Right atrium auricular region (tissue), 2 donors: ENCODE data around the gene CAPS2. TPM values are rescaled to one million over a fixed set of nuclear protein-coding genes. Genes with fewer than 3 reads are reported as not detected.

Source experiments
- DNase-seq: peaks from one replicate; pipeline ENCODE4 v3.0.0-alpha.2; 2019; ENCODE audit warnings: low spot score
- H3K27ac ChIP-seq, 2 donors: fragments of 200-600 bp; sonication (generic); 1 replicate in 1 of 2; 2 replicates in 1 of 2; pipeline ENCODE4 v1.5.1; 2016 to 2019
- H3K27me3 ChIP-seq, 2 donors: fragments of 200-600 bp; sonication (generic); one replicate each; pipeline versions ENCODE4 v1.5.1 to v1.6.0; 2017 to 2019
- H3K36me3 ChIP-seq: fragments of 200-600 bp; sonication (generic); one replicate; pipeline ENCODE4 v1.5.1; 2016
- H3K4me1 ChIP-seq, 2 donors: fragments of 200-600 bp; sonication (generic); one replicate each; pipeline versions ENCODE4 v1.5.1 to v1.6.0; 2017 to 2019
- H3K4me3 ChIP-seq, 2 donors: fragments of 200-600 bp; sonication (generic); 1 replicate in 1 of 2; 2 replicates in 1 of 2; pipeline ENCODE4 v1.5.1; 2017 to 2019; ENCODE audit warnings: mild to moderate bottlenecking in 1 of 2, moderate library complexity in 1 of 2
- H3K9me3 ChIP-seq, 2 donors: fragments of 200-600 bp; sonication (generic); one replicate each; pipeline ENCODE4 v1.5.1; 2019
- total RNA-seq, 2 donors: library from RNA; depleted of rRNA; stranded (reverse); fragments of >200 nt; gene quantifications; one replicate each; pipeline ENCODE4 v1.1.0, GENCODE V29; 2016
- TF ChIP-seq, protein P1 (sequence below), 2 donors: fragments of 200-600 bp; sonication (generic); IDR thresholded peaks; one replicate each; pipeline ENCODE4 v1.5.1; 2019; ENCODE audit warnings: antibody characterized with exemption in 2 of 2

Gene CAPS2
- total RNA-seq, 2 donors from 2014 or later: 7.3 to 11.3 TPM

DNA sequence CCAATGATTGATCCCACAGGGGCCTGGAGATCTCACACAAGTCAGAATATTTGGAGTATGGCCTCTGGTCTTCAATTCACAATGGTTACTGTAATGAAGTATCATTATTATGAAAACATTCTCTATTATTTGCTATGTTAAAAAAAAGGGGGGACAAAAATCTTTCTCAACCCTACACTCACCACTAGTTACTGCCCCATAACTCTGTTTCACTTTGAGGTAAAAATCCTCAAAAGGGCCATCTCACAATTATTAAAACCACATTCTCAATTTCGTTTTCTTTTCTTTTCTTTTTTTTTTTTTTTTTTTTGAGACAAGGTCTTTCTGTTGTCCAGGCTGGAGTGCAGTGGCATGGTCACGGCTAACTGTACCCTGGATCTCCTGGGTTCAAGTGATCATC lies 60.9 kb downstream of the CAPS2 start:
- Histone ChIP-seq H3K4me1 (no peaks in the 10 kb centered on the region), H3K9me3 (peaks cover 0 to 10% of the 10 kb centered on the region in 2 donors), H3K27me3 (no peaks in the 10 kb centered on the region), H3K27ac (no peak overlapping the region), H3K36me3 (no peaks in the 10 kb centered on the region), H3K4me3 (no peak overlapping the region)
- no peak for DNase-seq
- TF ChIP-seq, protein P1, sequence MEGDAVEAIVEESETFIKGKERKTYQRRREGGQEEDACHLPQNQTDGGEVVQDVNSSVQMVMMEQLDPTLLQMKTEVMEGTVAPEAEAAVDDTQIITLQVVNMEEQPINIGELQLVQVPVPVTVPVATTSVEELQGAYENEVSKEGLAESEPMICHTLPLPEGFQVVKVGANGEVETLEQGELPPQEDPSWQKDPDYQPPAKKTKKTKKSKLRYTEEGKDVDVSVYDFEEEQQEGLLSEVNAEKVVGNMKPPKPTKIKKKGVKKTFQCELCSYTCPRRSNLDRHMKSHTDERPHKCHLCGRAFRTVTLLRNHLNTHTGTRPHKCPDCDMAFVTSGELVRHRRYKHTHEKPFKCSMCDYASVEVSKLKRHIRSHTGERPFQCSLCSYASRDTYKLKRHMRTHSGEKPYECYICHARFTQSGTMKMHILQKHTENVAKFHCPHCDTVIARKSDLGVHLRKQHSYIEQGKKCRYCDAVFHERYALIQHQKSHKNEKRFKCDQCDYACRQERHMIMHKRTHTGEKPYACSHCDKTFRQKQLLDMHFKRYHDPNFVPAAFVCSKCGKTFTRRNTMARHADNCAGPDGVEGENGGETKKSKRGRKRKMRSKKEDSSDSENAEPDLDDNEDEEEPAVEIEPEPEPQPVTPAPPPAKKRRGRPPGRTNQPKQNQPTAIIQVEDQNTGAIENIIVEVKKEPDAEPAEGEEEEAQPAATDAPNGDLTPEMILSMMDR (IDR thresholded peaks at IDR 0.05): no peak

DNA sequence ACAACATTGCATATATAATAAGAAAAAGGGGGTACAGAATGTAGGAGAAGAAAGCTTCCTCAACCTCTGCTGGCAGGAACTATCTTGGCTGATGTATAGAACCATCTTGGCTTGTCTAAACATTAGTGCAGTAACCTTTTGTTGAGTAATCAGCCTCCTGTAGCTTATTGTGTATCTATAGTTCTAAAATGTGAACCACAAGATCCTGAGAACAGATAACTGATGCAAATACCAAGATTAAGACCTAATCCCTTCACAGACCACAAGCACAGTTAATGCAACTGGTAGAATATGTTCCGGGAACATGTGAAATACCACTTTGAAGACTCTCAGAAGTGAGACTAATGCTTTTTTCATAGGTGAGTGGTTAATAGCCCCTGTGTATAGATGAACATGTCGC lies 69.8 kb downstream of the CAPS2 start:
- no peaks in the 10 kb centered on the region for H3K4me1 ChIP-seq
- H3K27me3 ChIP-seq: no peaks in the 10 kb centered on the region
- peaks cover 0 to 6% of the 10 kb centered on the region in 2 donors for H3K9me3 ChIP-seq
- H3K4me3 ChIP-seq: no peak overlapping the region
- DNase-seq: no peak
- TF ChIP-seq, protein P1 (IDR thresholded peaks at IDR 0.05): no peak
- no peaks in the 10 kb centered on the region for H3K36me3 ChIP-seq
- no peak overlapping the region for H3K27ac ChIP-seq

DNA sequence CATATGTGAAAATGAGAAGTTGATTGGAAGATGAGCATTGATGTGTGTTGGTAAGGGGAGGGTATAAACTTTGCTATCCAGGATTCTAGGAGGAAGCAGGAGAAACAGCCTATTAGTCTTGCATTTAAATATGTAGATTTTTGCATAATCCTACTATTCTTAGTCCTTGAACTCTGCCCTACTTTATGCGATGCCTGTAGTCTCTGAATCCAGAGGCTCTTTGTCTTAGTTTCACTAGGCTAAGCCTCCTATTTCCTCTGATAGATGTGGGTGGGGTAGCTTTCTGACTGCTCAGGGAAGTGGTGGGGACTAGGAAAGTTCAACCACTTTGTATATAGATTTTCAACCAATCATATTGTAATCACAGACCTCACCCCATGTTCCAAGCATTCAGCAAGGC lies 71.0 kb downstream of the CAPS2 start:
- H3K4me3 ChIP-seq: no peak overlapping the region
- H3K36me3 ChIP-seq: no peaks in the 10 kb centered on the region
- no peak overlapping the region for H3K27ac ChIP-seq
- H3K9me3 ChIP-seq: no peaks in the 10 kb centered on the region
- H3K27me3 ChIP-seq: no peaks in the 10 kb centered on the region
- no peak for DNase-seq
- H3K4me1 ChIP-seq: no peaks in the 10 kb centered on the region
- TF ChIP-seq, protein P1 (IDR thresholded peaks at IDR 0.05): no peak

DNA sequence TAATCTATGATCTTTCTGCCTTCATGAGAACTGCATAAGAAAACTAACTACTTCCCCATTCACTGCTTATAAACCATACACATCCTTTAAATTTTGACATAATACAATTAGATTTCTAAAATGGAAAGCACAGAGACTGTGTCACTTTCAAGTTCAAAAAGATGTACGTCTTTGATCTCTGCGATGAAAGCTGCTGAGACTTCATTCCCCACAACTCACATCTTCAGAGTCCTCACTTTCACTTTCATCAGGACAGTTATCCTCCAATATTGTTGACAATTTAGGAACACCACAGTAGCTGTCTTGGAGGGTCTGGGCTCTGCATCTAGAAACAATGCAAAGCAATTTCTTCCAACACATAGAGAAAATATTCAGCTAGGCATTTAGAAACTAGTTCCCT lies 72.6 kb downstream of the CAPS2 start:
- H3K9me3 ChIP-seq: no peaks in the 10 kb centered on the region
- DNase-seq: no peak
- no peaks in the 10 kb centered on the region for H3K4me1 ChIP-seq
- H3K27me3 ChIP-seq: no peaks in the 10 kb centered on the region
- H3K27ac ChIP-seq: no peak overlapping the region
- TF ChIP-seq, protein P1 (IDR thresholded peaks at IDR 0.05): no peak
- H3K36me3 ChIP-seq: no peaks in the 10 kb centered on the region
- no peak overlapping the region for H3K4me3 ChIP-seq

DNA sequence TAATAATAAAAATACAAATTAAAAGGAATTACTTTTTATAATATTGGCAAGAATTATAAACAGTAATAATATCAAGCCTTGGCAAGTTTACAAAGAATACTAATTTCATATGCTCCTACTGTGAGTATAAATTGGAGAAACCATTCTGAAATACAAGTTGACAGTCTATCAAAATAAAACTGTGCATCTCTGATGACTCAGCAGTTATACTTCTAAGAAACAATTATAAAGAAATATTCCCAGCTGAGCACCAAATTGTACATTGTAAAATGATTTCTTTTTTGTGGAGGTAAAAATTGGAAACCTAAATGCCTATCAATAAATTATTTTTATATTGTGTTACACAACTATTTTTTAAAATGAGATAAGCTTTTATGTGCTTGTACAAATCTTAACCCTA lies 85.0 kb downstream of the CAPS2 start:
- no peaks in the 10 kb centered on the region for H3K27me3 ChIP-seq
- no peak overlapping the region for H3K4me3 ChIP-seq
- TF ChIP-seq, protein P1 (IDR thresholded peaks at IDR 0.05): no peak
- H3K36me3 ChIP-seq: no peaks in the 10 kb centered on the region
- no peaks in the 10 kb centered on the region for H3K4me1 ChIP-seq
- peaks cover 0 to 6% of the 10 kb centered on the region in 2 donors for H3K9me3 ChIP-seq
- no peak overlapping the region for H3K27ac ChIP-seq
- DNase-seq: no peak

DNA sequence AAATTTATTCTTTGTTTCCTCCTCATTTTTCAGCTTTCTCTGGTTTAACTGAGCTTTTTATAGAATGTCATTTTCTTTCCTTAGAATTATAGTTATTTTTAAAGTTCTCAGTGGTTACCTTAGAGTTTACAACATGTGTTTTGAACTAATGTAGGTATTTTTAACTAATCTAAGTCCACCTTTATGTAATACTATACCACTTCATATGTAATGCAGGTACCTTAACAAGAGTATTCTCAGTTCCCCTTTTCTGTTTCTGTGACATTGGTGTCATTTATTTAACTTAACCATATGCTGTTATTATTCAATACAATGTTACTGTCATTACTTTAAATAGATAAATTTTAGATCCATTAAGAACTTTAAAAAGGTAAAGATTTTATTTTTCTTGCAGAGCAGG lies 90.1 kb downstream of the CAPS2 start:
- no peaks in the 10 kb centered on the region for H3K4me1 ChIP-seq
- TF ChIP-seq, protein P1 (IDR thresholded peaks at IDR 0.05): no peak
- H3K9me3 ChIP-seq: peaks cover 0 to 12% of the 10 kb centered on the region in 2 donors
- no peaks in the 10 kb centered on the region for H3K27me3 ChIP-seq
- no peak overlapping the region for H3K4me3 ChIP-seq
- H3K27ac ChIP-seq: no peak overlapping the region
- H3K36me3 ChIP-seq: no peaks in the 10 kb centered on the region
- no peak for DNase-seq
